Parathyroid adenoma (tissue), 2 donors: ENCODE results near the gene CNTNAP2.

Source experiments
- H2AFZ ChIP-seq: fragments of 300-600 bp; sonication (generic); one replicate; pipeline ENCODE4 v1.7.0; 2017; ENCODE audit warnings: antibody characterized with exemption, mild to moderate bottlenecking
- H3K27ac ChIP-seq: fragments of 300-600 bp; sonication (generic); one replicate; pipeline ENCODE4 v1.7.0; 2017
- H3K27me3 ChIP-seq: fragments of 300-600 bp; sonication (generic); one replicate; pipeline ENCODE4 v1.7.0; 2017; ENCODE audit warnings: low read length; ENCODE audit not compliant: control insufficient read depth, insufficient read depth
- H3K36me3 ChIP-seq: fragments of 300-600 bp; sonication (generic); one replicate; pipeline ENCODE4 v1.7.0; 2017; ENCODE audit warnings: low read length; ENCODE audit not compliant: control insufficient read depth, insufficient read depth
- H3K4me1 ChIP-seq: fragments of 300-600 bp; sonication (generic); one replicate; pipeline ENCODE4 v1.7.0; 2017; ENCODE audit warnings: control low read depth
- H3K4me2 ChIP-seq: fragments of 300-600 bp; sonication (generic); one replicate; pipeline ENCODE4 v1.7.0; 2017; ENCODE audit warnings: low read length
- H3K4me3 ChIP-seq: fragments of 300-600 bp; sonication (generic); one replicate; pipeline ENCODE4 v1.7.0; 2017; ENCODE audit warnings: low read depth, low read length
- H3K79me2 ChIP-seq: fragments of 300-600 bp; sonication (generic); one replicate; pipeline ENCODE4 v1.7.0; 2017; ENCODE audit warnings: control low read depth
- H3K9ac ChIP-seq: fragments of 300-600 bp; sonication (generic); one replicate; pipeline ENCODE4 v1.7.0; 2017; ENCODE audit warnings: mild to moderate bottlenecking
- H3K9me3 ChIP-seq: fragments of 300-600 bp; sonication (generic); one replicate; pipeline ENCODE4 v1.7.0; 2017; ENCODE audit warnings: low read length; ENCODE audit not compliant: control insufficient read depth
- CTCF ChIP-seq: fragments of 300-600 bp; sonication (generic); IDR thresholded peaks from one replicate; pipeline ENCODE4 v1.7.0; 2017; ENCODE audit warnings: antibody characterized with exemption, mild to moderate bottlenecking
- donor health status: primary hyperparathyroidism.

Gene CNTNAP2

GRCh38 chr7:147145194-147145593 lies 1028.6 kb downstream of the CNTNAP2 start:
- Histone ChIP-seq H2AFZ (no peak overlapping the region), H3K27me3 (no peaks in the 10 kb centered on the region), H3K4me1 (no peaks in the 10 kb centered on the region), H3K36me3 (no peaks in the 10 kb centered on the region), H3K79me2 (no peaks in the 10 kb centered on the region), H3K27ac (no peak overlapping the region), H3K4me3 (no peak overlapping the region), H3K9me3 (no peaks in the 10 kb centered on the region), H3K9ac (no peak overlapping the region), H3K4me2 (no peak overlapping the region)
- TF ChIP-seq CTCF, result no peak

GRCh38 chr7:147146169-147146568 lies 1029.6 kb downstream of the CNTNAP2 start:
- no peak overlapping the region for H3K9ac ChIP-seq
- no peaks in the 10 kb centered on the region for H3K36me3 ChIP-seq
- H3K4me1 ChIP-seq, result no peaks in the 10 kb centered on the region
- no peak overlapping the region for H3K4me3 ChIP-seq
- no peaks in the 10 kb centered on the region for H3K9me3 ChIP-seq
- H2AFZ ChIP-seq, result no peak overlapping the region
- H3K27ac ChIP-seq, result no peak overlapping the region
- no peak overlapping the region for H3K4me2 ChIP-seq
- no peaks in the 10 kb centered on the region for H3K27me3 ChIP-seq
- TF ChIP-seq CTCF, result no peak
- no peaks in the 10 kb centered on the region for H3K79me2 ChIP-seq

GRCh38 chr7:147151661-147152060 lies 1035.1 kb downstream of the CNTNAP2 start:
- Histone ChIP-seq H3K79me2 (no peaks in the 10 kb centered on the region), H3K4me1 (no peaks in the 10 kb centered on the region), H3K4me3 (no peak overlapping the region), H3K4me2 (no peak overlapping the region), H3K36me3 (no peaks in the 10 kb centered on the region), H3K9ac (no peak overlapping the region), H3K9me3 (no peaks in the 10 kb centered on the region), H2AFZ (no peak overlapping the region), H3K27me3 (no peaks in the 10 kb centered on the region), H3K27ac (no peak overlapping the region)
- TF ChIP-seq CTCF, result no peak

- Histone ChIP-seq H3K4me3 (no peak overlapping the region), H3K36me3 (no peaks in the 10 kb centered on the region), H3K4me1 (no peaks in the 10 kb centered on the region), H3K79me2 (no peaks in the 10 kb centered on the region), H3K27me3 (no peaks in the 10 kb centered on the region), H2AFZ (no peak overlapping the region), H3K9me3 (no peaks in the 10 kb centered on the region), H3K4me2 (no peak overlapping the region), H3K9ac (no peak overlapping the region), H3K27ac (no peak overlapping the region)
- no peak for TF ChIP-seq CTCF
Observed at GRCh38 chr7:147153571-147153970, 1037.0 kb downstream of the CNTNAP2 start.

GRCh38 chr7:147161405-147161804 lies 1044.8 kb downstream of the CNTNAP2 start:
- no peak overlapping the region for H3K4me3 ChIP-seq
- no peak for TF ChIP-seq CTCF
- H3K9ac ChIP-seq, result no peak overlapping the region
- H3K4me1 ChIP-seq, result no peaks in the 10 kb centered on the region
- H2AFZ ChIP-seq, result no peak overlapping the region
- no peaks in the 10 kb centered on the region for H3K79me2 ChIP-seq
- no peak overlapping the region for H3K27ac ChIP-seq
- H3K36me3 ChIP-seq, result no peaks in the 10 kb centered on the region
- H3K9me3 ChIP-seq, result no peaks in the 10 kb centered on the region
- H3K4me2 ChIP-seq, result no peak overlapping the region
- H3K27me3 ChIP-seq, result no peaks in the 10 kb centered on the region
